H1 (cell line): ENCODE measurements around the gene MANF. TPM values are rescaled to one million over a fixed set of nuclear protein-coding genes. Genes with fewer than 3 reads are reported as not detected.
A peak's percentile ranks its signal among the peaks of the same experiment; 100 is the strongest.

Experiments used
- CTBP2 ChIP-seq: IDR thresholded peaks from 2 replicates; pipeline ENCODE4 v1.7.0; 2011; ENCODE audit warnings: borderline replicate concordance, mild to moderate bottlenecking, moderate library complexity, mixed read lengths, low read length; ENCODE audit not compliant: insufficient read depth, insufficient read length
- CTCF ChIP-seq, 3 experiments: IDR thresholded peaks; 1 replicate in 2 of 3; 2 replicates in 1 of 3; pipeline versions ENCODE4 v1.5.1 to v1.6.1; 2011; ENCODE audit warnings: low read length in 3 of 3, mild to moderate bottlenecking in 3 of 3, inconsistent platforms in 2 of 3, low read depth in 1 of 3, moderate library complexity in 1 of 3; ENCODE audit not compliant: insufficient read depth in 1 of 3; ENCODE audit errors: control extremely low read depth in 1 of 3
- EZH2 ChIP-seq: fragments of 200-600 bp; sonication (generic); IDR thresholded peaks from 2 replicates; pipeline ENCODE4 v1.7.1; 2012; ENCODE audit warnings: low read depth, mild to moderate bottlenecking, moderate library complexity, low read length, inconsistent platforms; ENCODE audit not compliant: severe bottlenecking
- FOSL1 ChIP-seq: IDR thresholded peaks from 2 replicates; pipeline ENCODE4 v1.6.1; 2011; ENCODE audit warnings: mild to moderate bottlenecking, low read depth, low read length, moderate library complexity; ENCODE audit not compliant: insufficient read depth
- GTF2F1 ChIP-seq: IDR thresholded peaks from 2 replicates; pipeline ENCODE4 v1.6.1; 2012; ENCODE audit warnings: low read depth, low read length, improper control_type of control experiment, borderline replicate concordance
- HDAC6 ChIP-seq: IDR thresholded peaks from one replicate; pipeline ENCODE4 v1.7.1; 2012; ENCODE audit warnings: low read depth, mild to moderate bottlenecking, inconsistent platforms, low read length, moderate library complexity
- JUN ChIP-seq: IDR thresholded peaks from 2 replicates; pipeline ENCODE4 v1.6.1; 2011; ENCODE audit warnings: low read depth, mild to moderate bottlenecking, improper control_type of control experiment, low read length
- JUND ChIP-seq: IDR thresholded peaks from 2 replicates; pipeline ENCODE4 v1.6.1; 2011; ENCODE audit warnings: mild to moderate bottlenecking, improper control_type of control experiment, low read length
- MAFK ChIP-seq: IDR thresholded peaks from 2 replicates; pipeline ENCODE4 v1.6.1; 2012; ENCODE audit warnings: low read depth, mild to moderate bottlenecking, improper control_type of control experiment, low read length
- POU5F1 ChIP-seq: IDR thresholded peaks from 2 replicates; pipeline ENCODE4 v1.6.1; 2011; ENCODE audit warnings: low read depth, mild to moderate bottlenecking, low read length, moderate library complexity
- RBBP5 ChIP-seq: IDR thresholded peaks from 2 replicates; pipeline ENCODE4 v1.7.1; 2012; ENCODE audit warnings: low read depth, mild to moderate bottlenecking, inconsistent platforms, low read length, moderate library complexity, borderline replicate concordance
- RXRA ChIP-seq: IDR thresholded peaks from 2 replicates; pipeline ENCODE4 v1.6.1; 2011; ENCODE audit warnings: low read depth, mild to moderate bottlenecking, low read length, moderate library complexity; ENCODE audit not compliant: insufficient read depth
- SAP30 ChIP-seq: fragments of 300-600 bp; sonication (generic); IDR thresholded peaks from 2 replicates; pipeline ENCODE4 v1.7.1; 2012; ENCODE audit warnings: low read length, moderate library complexity, mild to moderate bottlenecking, inconsistent platforms; ENCODE audit not compliant: insufficient read depth, insufficient replicate concordance
- SIN3A ChIP-seq, 2 experiments: IDR thresholded peaks in 1 of 2; conservative IDR thresholded peaks in 1 of 2; 2 replicates each; pipeline ENCODE4 v1.6.1; 2011 to 2012; ENCODE audit warnings: low read length in 2 of 2, improper control_type of control experiment in 1 of 2, low read depth in 1 of 2, mild to moderate bottlenecking in 1 of 2
- SIRT6 ChIP-seq: IDR thresholded peaks from one replicate; pipeline ENCODE4 v1.7.1; 2012; ENCODE audit warnings: low read length, inconsistent platforms
- SP1 ChIP-seq: IDR thresholded peaks from 2 replicates; pipeline ENCODE4 v1.6.1; 2011; ENCODE audit warnings: low read depth, low read length
- SP2 ChIP-seq: IDR thresholded peaks from 2 replicates; pipeline ENCODE4 v1.6.1; 2012; ENCODE audit warnings: mild to moderate bottlenecking, low read length, inconsistent platforms
- SRF ChIP-seq: IDR thresholded peaks from 2 replicates; pipeline ENCODE4 v1.6.1; 2011; ENCODE audit warnings: mild to moderate bottlenecking, low read depth, low read length, moderate library complexity
- SUZ12 ChIP-seq: fragments of 200-600 bp; sonication (generic); IDR thresholded peaks from 2 replicates; pipeline ENCODE4 v1.6.1; 2012; ENCODE audit warnings: mild to moderate bottlenecking, inconsistent platforms, low read length, moderate library complexity, mixed read lengths
- TAF1 ChIP-seq: IDR thresholded peaks from 2 replicates; pipeline ENCODE4 v1.6.1; 2011; ENCODE audit warnings: mild to moderate bottlenecking, low read depth, low read length
- USF2 ChIP-seq: IDR thresholded peaks from 2 replicates; pipeline ENCODE4 v1.6.1; 2011; ENCODE audit warnings: low read length, improper control_type of control experiment
- polyA plus RNA-seq, 7 experiments: library from polyadenylated mRNA; depleted of rRNA in 3 of 7; stranded (reverse) in 5 of 7; unstranded in 2 of 7; fragments of >200 nt in 5 of 7; fragments of 200-250 nt in 2 of 7; gene quantifications; 1 replicate in 5 of 7; 2 replicates in 1 of 7; 4 replicates in 1 of 7; pipeline versions ENCODE4 v1.2.1 to v1.2.3, GENCODE V29; 2011 to 2013; ENCODE audit warnings: missing spikeins in 2 of 7, mixed read lengths in 2 of 7
- total RNA-seq: library from RNA; stranded (reverse); fragmentation: NEBNext Ultra II Directional; extraction: Animal tissue kit (Norgen Biotek cat#: 25700); gene quantifications from 2 replicates; pipeline ENCODE4 v1.2.1, GENCODE V29; 2021

The MANF gene
- total and polyA plus RNA-seq, 2 of the 8 experiments (the other 6 are each of a cell fraction or from before 2014, with no cell fraction given) = 37.5 to 159 TPM

DNA sequence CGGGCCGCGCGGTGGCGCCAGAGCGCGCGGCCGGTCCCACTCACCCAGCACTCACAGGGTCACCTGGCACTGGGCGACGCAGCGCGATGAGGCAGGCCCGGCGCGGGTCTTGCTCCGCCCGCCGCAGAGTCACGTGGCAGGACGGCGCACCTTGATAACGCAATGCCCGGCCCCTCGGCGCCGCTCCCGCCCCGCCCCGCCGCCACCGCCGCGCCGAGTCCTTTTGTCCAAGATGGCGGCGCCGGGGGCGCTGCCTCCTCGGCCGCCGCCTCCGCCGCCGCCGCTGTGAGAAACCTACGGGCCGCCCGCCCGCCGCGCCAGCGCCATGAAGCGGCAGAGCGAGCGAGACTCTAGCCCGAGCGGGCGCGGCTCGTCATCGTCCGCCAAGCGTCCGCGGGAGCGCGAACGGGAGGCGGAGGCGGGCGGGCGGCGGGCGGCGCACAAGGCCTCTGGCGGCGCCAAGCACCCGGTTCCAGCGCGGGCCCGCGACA is 6.0 kb downstream of the MANF start, which contains the start of gene RBM15B (continued):
- TF ChIP-seq RXRA (0 out of 2 replicates have a peak, but pooled peaks have one; percentile 6), HDAC6 (no peak), SIRT6 (no peak), TAF1 (peak; percentile 89), POU5F1 (no peak), RBBP5 (no peak), MAFK (no peak), FOSL1 (no peak), SIN3A (conservative IDR thresholded peaks at IDR 0.05 in 1 of 2, IDR thresholded peaks at IDR 0.05 in 1 of 2; ENCODE audit: low read depth in 1 of 2, low read length in 2 of 2) (peak in 1 of 2 experiments; percentile 70; a peak in 2 of 4 replicates), EZH2 (no peak), CTCF (IDR thresholded peaks at IDR 0.05; ENCODE audit: control extremely low read depth in 1 of 3, insufficient read depth in 1 of 3, low read depth in 1 of 3, low read length in 3 of 3) (peak in 1 of 3 experiments; percentile 84; a peak in 2 of 4 replicates), USF2 (peak; percentile 98), SRF (peak; percentile 78), SP1 (0 out of 2 replicates have a peak, but pooled peaks have one; percentile 54), GTF2F1 (no peak), SAP30 (no peak), CTBP2 (no peak), JUN (no peak), SP2 (no peak), JUND (peak; percentile 37; the same call in 1 of the 2 replicates), SUZ12 (no peak)
